SK-N-MC (cell line): ENCODE data around the gene GNLY.
A peak's percentile ranks its signal among the peaks of the same experiment; 100 is the strongest.

Source experiments
- DNase-seq: peaks from one replicate; pipeline ENCODE4 v3.0.0-alpha.2; 2011; ENCODE audit warnings: low read depth, low spot score
- H3K27ac ChIP-seq: fragments of 200-600 bp; sonication (generic); 2 replicates; pipeline ENCODE4 v1.5.1; 2016; ENCODE audit warnings: mixed run types
- H3K36me3 ChIP-seq: fragments of 200-600 bp; sonication (generic); 2 replicates; pipeline ENCODE4 v1.6.1; 2017; ENCODE audit warnings: antibody characterized with exemption, low read length, mixed read lengths; ENCODE audit not compliant: insufficient read depth
- H3K4me3 ChIP-seq: fragments of 200-600 bp; sonication (generic); 2 replicates; pipeline ENCODE4 v1.5.1; 2016
- H3K9ac ChIP-seq: fragments of 200-600 bp; sonication (generic); 2 replicates; pipeline ENCODE4 v1.8.0; 2017; ENCODE audit warnings: mixed run types, mixed read lengths; ENCODE audit not compliant: insufficient read length
- H3K9me3 ChIP-seq: fragments of 200-600 bp; sonication (generic); 2 replicates; pipeline ENCODE4 v1.6.1; 2017; ENCODE audit warnings: low read depth, mild to moderate bottlenecking, antibody characterized with exemption, low read length, moderate library complexity, mixed read lengths
- EZH2 ChIP-seq: fragments of 200-600 bp; sonication (generic); IDR thresholded peaks from one replicate; pipeline ENCODE4 v1.6.1; 2017; ENCODE audit warnings: antibody characterized with exemption
- FOXP2 ChIP-seq: optimal IDR thresholded peaks from 2 replicates; pipeline ENCODE3; 2011; ENCODE audit warnings: mild to moderate bottlenecking, moderate library complexity; ENCODE audit not compliant: insufficient read depth; ENCODE audit errors: extremely low read length, control extremely low read depth
- POLR2AphosphoS5 ChIP-seq: IDR thresholded peaks from 2 replicates; pipeline ENCODE4 v1.6.1; 2012; ENCODE audit warnings: mild to moderate bottlenecking, low read depth, low read length, borderline replicate concordance

Gene GNLY

GRCh38 chr2:85723707-85724360 lies 29.7 kb downstream of the GNLY start:
- no peak overlapping the region for H3K4me3 ChIP-seq
- TF ChIP-seq FOXP2, result no peak
- TF ChIP-seq EZH2, result no peak
- no peak for TF ChIP-seq POLR2AphosphoS5
- no peak overlapping the region; the same call in 1 of the 2 replicates for H3K27ac ChIP-seq

GRCh38 chr2:85724731-85725181 lies 30.6 kb downstream of the GNLY start:
- H3K9me3 ChIP-seq, result no peaks in the 10 kb centered on the region
- no peak overlapping the region for H3K9ac ChIP-seq
- no peaks in the 10 kb centered on the region for H3K36me3 ChIP-seq
- H3K4me3 ChIP-seq, result no peak overlapping the region
- DNase-seq, result no peak
- H3K27ac ChIP-seq, result no peak overlapping the region
- TF ChIP-seq FOXP2 (no peak), POLR2AphosphoS5 (no peak), EZH2 (no peak)

More at GRCh38 chr2:85723707-85724360, 29.7 kb downstream of the GNLY start:
- no peak for DNase-seq
- Histone ChIP-seq H3K9ac (no peak overlapping the region), H3K36me3 (no peaks in the 10 kb centered on the region), H3K9me3 (no peaks in the 10 kb centered on the region)

- H3K9ac ChIP-seq, result no peak overlapping the region
- TF ChIP-seq POLR2AphosphoS5 (no peak), EZH2 (no peak), FOXP2 (no peak)
- H3K4me3 ChIP-seq, result no peak overlapping the region
- no peak for DNase-seq
- no peak overlapping the region for H3K27ac ChIP-seq
- no peaks in the 10 kb centered on the region for H3K9me3 ChIP-seq
- no peaks in the 10 kb centered on the region for H3K36me3 ChIP-seq
These were observed 31.3 kb downstream of the GNLY start for GRCh38 chr2:85725451-85725850.

- H3K4me3 ChIP-seq, result no peak overlapping the region
- no peak overlapping the region for H3K9ac ChIP-seq
These were observed 33.6 kb downstream of the GNLY start for GRCh38 chr2:85727798-85728197.

GRCh38 chr2:85728342-85728741 lies 34.2 kb downstream of the GNLY start:
- Histone ChIP-seq H3K9ac (no peak overlapping the region), H3K36me3 (no peaks in the 10 kb centered on the region), H3K27ac (no peak overlapping the region), H3K9me3 (no peaks in the 10 kb centered on the region), H3K4me3 (no peak overlapping the region)
- no peak for TF ChIP-seq EZH2
- TF ChIP-seq POLR2AphosphoS5, result no peak
- no peak for TF ChIP-seq FOXP2
- DNase-seq, result no peak

More at GRCh38 chr2:85727798-85728197, 33.6 kb downstream of the GNLY start:
- DNase-seq, result no peak
- Histone ChIP-seq H3K27ac (no peak overlapping the region), H3K9me3 (no peaks in the 10 kb centered on the region), H3K36me3 (no peaks in the 10 kb centered on the region)
- no peak for TF ChIP-seq EZH2
- TF ChIP-seq FOXP2, result no peak
- no peak for TF ChIP-seq POLR2AphosphoS5

- Histone ChIP-seq H3K9ac (no peak overlapping the region), H3K27ac (no peak overlapping the region), H3K4me3 (peak overlapping the region; percentile 47; the same call in 1 of the 2 replicates), H3K9me3 (no peaks in the 10 kb centered on the region), H3K36me3 (no peaks in the 10 kb centered on the region)
- TF ChIP-seq FOXP2 (no peak), POLR2AphosphoS5 (no peak)
- no peak for DNase-seq
These were observed 35.0 kb downstream of the GNLY start for GRCh38 chr2:85728883-85729824.

- TF ChIP-seq EZH2 (no peak), POLR2AphosphoS5 (no peak), FOXP2 (no peak)
- Histone ChIP-seq H3K9ac (no peak overlapping the region), H3K9me3 (no peaks in the 10 kb centered on the region), H3K36me3 (no peaks in the 10 kb centered on the region), H3K4me3 (no peak overlapping the region), H3K27ac (no peak overlapping the region)
- no peak for DNase-seq
These were observed 35.8 kb downstream of the GNLY start for GRCh38 chr2:85729825-85730510.

GRCh38 chr2:85730686-85731230 lies 36.6 kb downstream of the GNLY start:
- no peak overlapping the region for H3K4me3 ChIP-seq
- no peak for DNase-seq
- no peak overlapping the region for H3K27ac ChIP-seq
- H3K9me3 ChIP-seq, result no peaks in the 10 kb centered on the region
- H3K9ac ChIP-seq, result no peak overlapping the region
- TF ChIP-seq POLR2AphosphoS5, result no peak
- TF ChIP-seq EZH2, result no peak
- no peak for TF ChIP-seq FOXP2
- no peaks in the 10 kb centered on the region for H3K36me3 ChIP-seq
